A673 (cell line): Measurements from ENCODE around the gene TMEM72. TPM values are rescaled to one million over a fixed set of nuclear protein-coding genes. Genes with fewer than 3 reads are reported as not detected.

ENCODE experiments used
- BruUV-seq: library from RNA; stranded (reverse); fragments of 400-500 nt; replicated peaks from 2 replicates; lab custom pipeline; 2021; lab: Mats Ljungman, UMichigan
- CTCF ChIA-PET: fragments of 300-600 bp; sonication (Branson Sonifier 250); formaldehyde crosslinking; loops from one replicate; lab custom pipeline; 2022; ENCODE audit warnings: antibody characterized with exemption; lab: Charles Lee
- POLR2A ChIA-PET: fragments of 300-600 bp; sonication (Branson Sonifier 250); formaldehyde crosslinking; loops from one replicate; lab custom pipeline; 2022; ENCODE audit warnings: antibody characterized with exemption; ENCODE audit not compliant: low non-redundant PET; lab: Charles Lee
- DNase-seq: peaks from one replicate; pipeline ENCODE4 v3.0.0-alpha.2; 2015; ENCODE audit warnings: low spot score
- H3K27ac ChIP-seq: fragments of 200-600 bp; sonication (generic); 2 replicates; pipeline ENCODE4 v1.5.1; 2016; ENCODE audit warnings: mixed run types, low read depth, mild to moderate bottlenecking, mixed read lengths, antibody characterized with exemption, low read length; ENCODE audit not compliant: poor library complexity, severe bottlenecking
- H3K27me3 ChIP-seq: fragments of 200-600 bp; sonication (generic); replicated peaks from 2 replicates; pipeline ENCODE4 v1.6.1; 2017; ENCODE audit warnings: mixed run types, low read depth, mild to moderate bottlenecking, mixed read lengths, antibody characterized with exemption, low read length; ENCODE audit not compliant: insufficient read depth, poor library complexity
- H3K36me3 ChIP-seq: fragments of 200-600 bp; sonication (generic); 2 replicates; pipeline ENCODE4 v1.6.1; 2016; ENCODE audit warnings: mixed run types, mild to moderate bottlenecking, mixed read lengths, antibody characterized with exemption, low read length; ENCODE audit not compliant: insufficient read depth, poor library complexity, severe bottlenecking
- H3K4me1 ChIP-seq: fragments of 200-600 bp; sonication (generic); 2 replicates; pipeline ENCODE4 v1.6.1; 2017; ENCODE audit warnings: mixed run types, mild to moderate bottlenecking, mixed read lengths, antibody characterized with exemption, low read length; ENCODE audit not compliant: insufficient read depth, poor library complexity, severe bottlenecking
- H3K4me3 ChIP-seq: fragments of 200-600 bp; sonication (generic); 2 replicates; pipeline ENCODE4 v1.5.1; 2016; ENCODE audit warnings: low read depth, mixed run types, mild to moderate bottlenecking, mixed read lengths, low read length; ENCODE audit not compliant: poor library complexity, severe bottlenecking
- H3K9me3 ChIP-seq: fragments of 200-600 bp; sonication (generic); 2 replicates; pipeline ENCODE4 v1.6.1; 2016; ENCODE audit warnings: mixed run types, low read depth, mild to moderate bottlenecking, mixed read lengths, antibody characterized with exemption, low read length; ENCODE audit not compliant: poor library complexity, severe bottlenecking
- CTCF ChIP-seq: fragments of 300-800, 200-600 bp; sonication (generic); conservative IDR thresholded peaks from 2 replicates; pipeline ENCODE4 v1.5.1; 2017; ENCODE audit warnings: low read depth, mild to moderate bottlenecking, antibody characterized with exemption, low read length, moderate library complexity, mixed read lengths
- EZH2 ChIP-seq: fragments of 200-600 bp; sonication (generic); IDR thresholded peaks from 2 replicates; pipeline ENCODE4 v1.6.1; 2017; ENCODE audit warnings: borderline replicate concordance, low read depth, mild to moderate bottlenecking, mixed read lengths, antibody characterized with exemption, low read length; ENCODE audit not compliant: poor library complexity, severe bottlenecking
- intact Hi-C: fragments of 100-400 bp; cut with micrococcal nuclease; formaldehyde crosslinking; loops from one replicate; pipeline ENCODE4 v1.10.0; 2022; ENCODE audit not compliant: unreplicated experiment
- total RNA-seq: library from RNA; stranded (reverse); gene quantifications from 2 replicates; pipeline ENCODE4 v1.2.3, GENCODE V29; 2021

The TMEM72 gene
- total RNA-seq, 1 experiment from 2014 or later = 0.80 TPM

GRCh38 chr10:44886966-44887365 is 24.2 kb upstream of the TMEM72 start:
- intact Hi-C loops = no loop called here
- TF ChIP-seq EZH2 = no peak
- TF ChIP-seq CTCF = no peak
- no peaks in the 10 kb centered on the region for H3K27me3 ChIP-seq
- CTCF ChIA-PET = interaction anchor here (0.6 kb wide), 1 partner anchor 447 kb away, joined by 4 read pairs; no protein-coding TSS in a partner anchor
- no peak overlapping the region for H3K27ac ChIP-seq
- no peaks in the 10 kb centered on the region for H3K36me3 ChIP-seq
- DNase-seq = no peak
- no peaks in the 10 kb centered on the region for H3K9me3 ChIP-seq
- POLR2A ChIA-PET = no interaction called here
- H3K4me3 ChIP-seq = no peak overlapping the region
- no peaks in the 10 kb centered on the region for H3K4me1 ChIP-seq
- no TSS peak for BruUV-seq

GRCh38 chr10:44888886-44889285 is 22.3 kb upstream of the TMEM72 start:
- ChIA-PET CTCF (no interaction called here), POLR2A (no interaction called here)

GRCh38 chr10:44889834-44890233 is 21.3 kb upstream of the TMEM72 start:
- TF ChIP-seq CTCF (no peak), EZH2 (no peak)
- ChIA-PET CTCF (no interaction called here), POLR2A (no interaction called here)
- H3K4me1 ChIP-seq = no peaks in the 10 kb centered on the region
- H3K27me3 ChIP-seq = no peaks in the 10 kb centered on the region
- intact Hi-C loops = no loop called here
- no peak overlapping the region for H3K27ac ChIP-seq
- no TSS peak for BruUV-seq
- no peaks in the 10 kb centered on the region for H3K9me3 ChIP-seq
- H3K36me3 ChIP-seq = no peaks in the 10 kb centered on the region
- H3K4me3 ChIP-seq = no peak overlapping the region
- DNase-seq = no peak

More at GRCh38 chr10:44888886-44889285, 22.3 kb upstream of the TMEM72 start:
- no peak overlapping the region for H3K27ac ChIP-seq
- H3K4me3 ChIP-seq = no peak overlapping the region
- DNase-seq = no peak
- BruUV-seq = no TSS peak
- H3K9me3 ChIP-seq = no peaks in the 10 kb centered on the region
- H3K4me1 ChIP-seq = no peaks in the 10 kb centered on the region
- intact Hi-C loops = no loop called here
- H3K36me3 ChIP-seq = no peaks in the 10 kb centered on the region
- TF ChIP-seq CTCF (no peak), EZH2 (no peak)
- no peaks in the 10 kb centered on the region for H3K27me3 ChIP-seq
